Thyroid gland (tissue), 4 donors: Measurements from ENCODE around the gene PIP4K2A. TPM values are rescaled to one million over a fixed set of nuclear protein-coding genes. Genes with fewer than 3 reads are reported as not detected.

Experiments
- DNase-seq, 2 donors: peaks; one replicate each; pipeline ENCODE4 v3.0.0-alpha.2; 2019
- H3K27ac ChIP-seq, 3 donors: fragments of 200-600 bp; sonication (generic); 1 replicate in 2 of 3; 2 replicates in 1 of 3; pipeline ENCODE4 v1.5.1; 2016 to 2019; ENCODE audit warnings: mild to moderate bottlenecking in 1 of 3, moderate library complexity in 1 of 3
- H3K27me3 ChIP-seq: fragments of 200-600 bp; sonication (generic); one replicate; pipeline ENCODE4 v1.5.1; 2019
- H3K36me3 ChIP-seq, 2 donors: fragments of 200-600 bp; sonication (generic); one replicate each; pipeline ENCODE4 v1.5.1; 2016 to 2019
- H3K4me1 ChIP-seq, 2 donors: fragments of 200-600 bp; sonication (generic); one replicate each; pipeline ENCODE4 v1.5.1; 2017 to 2019
- H3K4me3 ChIP-seq, 3 donors: fragments of 200-600 bp; sonication (generic); replicated peaks in 1 of 3; 1 replicate in 2 of 3; 2 replicates in 1 of 3; pipeline ENCODE4 v1.5.1; 2016; ENCODE audit warnings: mild to moderate bottlenecking in 1 of 3
- H3K9me3 ChIP-seq: fragments of 200-600 bp; sonication (generic); one replicate; pipeline ENCODE4 v1.5.1; 2017
- POLR2A ChIP-seq, 2 donors: fragments of 450-650 bp; IDR thresholded peaks; one replicate each; pipeline ENCODE4 v1.6.1; 2017; ENCODE audit warnings: antibody characterized with exemption in 2 of 2, mild to moderate bottlenecking in 2 of 2, moderate library complexity in 1 of 2
- WGBS, 2 donors: methylation state at CpG; one replicate each; pipeline ENCODE4 v1.1.5; 2017; 5-methylcytosine and 5-hydroxymethylcytosine counted together
- intact Hi-C: fragments of 100-400 bp; cut with DNase I; formaldehyde crosslinking; loops from one replicate; pipeline ENCODE4 v1.15.1; 2023
- total RNA-seq, 4 donors: library from RNA; depleted of rRNA; stranded (reverse); fragments of >200 nt; gene quantifications; one replicate each; pipeline ENCODE4 v1.2.3, GENCODE V29; 2016
- TF ChIP-seq, protein P1 (sequence below), 6 experiments: fragments of 200-600 bp in 3 of 6; fragments of 450-650 bp in 3 of 6; sonication (generic) in 3 of 6; IDR thresholded peaks; one replicate each; pipeline ENCODE4 v1.5.1; 2016 to 2019; ENCODE audit warnings: antibody characterized with exemption in 6 of 6, mild to moderate bottlenecking in 2 of 6, inconsistent platforms in 1 of 6, moderate library complexity in 1 of 6

Gene PIP4K2A
- 10 to 100 TPM; 16.5 to 23.2 (median 19.3) TPM for total RNA-seq

DNA sequence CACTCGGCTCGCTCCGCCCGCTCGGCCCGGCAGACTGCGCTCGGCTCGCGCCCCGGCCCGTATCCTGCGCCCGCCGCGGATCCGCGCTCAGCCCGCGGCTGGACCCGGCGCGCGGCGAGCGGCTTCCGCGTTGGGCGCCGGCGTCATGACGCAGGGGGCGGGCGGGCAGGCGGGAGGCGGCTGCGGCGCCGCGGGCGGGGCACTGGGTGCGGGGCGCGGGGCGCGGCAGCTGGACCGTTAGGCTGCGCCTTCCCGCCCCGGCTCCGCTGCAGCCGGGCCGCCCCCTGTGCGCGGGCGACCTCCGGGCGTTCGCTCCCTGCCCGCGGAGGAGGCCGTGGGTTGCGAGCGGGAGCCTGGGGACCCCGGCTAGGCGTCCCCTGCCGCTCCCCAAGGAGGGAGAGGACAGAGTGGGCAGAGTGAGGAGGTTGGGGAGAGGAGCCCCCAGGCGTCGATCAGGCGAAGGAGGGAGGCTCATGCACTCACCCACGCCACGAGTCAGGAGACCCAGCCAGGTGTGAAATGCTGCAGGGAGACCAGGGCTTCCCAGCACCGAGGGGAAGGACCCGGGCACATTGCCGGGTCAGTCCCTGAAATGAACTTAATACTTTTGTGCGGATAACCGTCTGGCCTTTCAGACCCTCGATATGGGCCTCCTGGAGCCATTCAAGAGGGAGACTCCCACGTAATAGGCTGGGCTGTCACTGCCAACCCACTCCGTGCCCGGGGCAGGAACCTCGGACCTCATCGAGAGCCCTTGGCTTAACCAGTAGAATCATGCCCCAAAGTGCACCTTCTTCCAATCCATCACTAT lies at the start of gene PIP4K2A:
PIP4K2A (minus strand) TSS at position 100 of the 811 bp plus-strand sequence. CDS start 252 bp downstream, outside the sequence.
- no peaks in the 10 kb centered on the region for H3K9me3 ChIP-seq
- no peaks in the 10 kb centered on the region for H3K27me3 ChIP-seq
- intact Hi-C loops, result no loop called here
- H3K36me3 ChIP-seq, result no peaks in the 10 kb centered on the region
- peak within 1 kb of the TSS; percentile 25 to 78 (median 72) for H3K27ac ChIP-seq
- TF ChIP-seq, protein P1, sequence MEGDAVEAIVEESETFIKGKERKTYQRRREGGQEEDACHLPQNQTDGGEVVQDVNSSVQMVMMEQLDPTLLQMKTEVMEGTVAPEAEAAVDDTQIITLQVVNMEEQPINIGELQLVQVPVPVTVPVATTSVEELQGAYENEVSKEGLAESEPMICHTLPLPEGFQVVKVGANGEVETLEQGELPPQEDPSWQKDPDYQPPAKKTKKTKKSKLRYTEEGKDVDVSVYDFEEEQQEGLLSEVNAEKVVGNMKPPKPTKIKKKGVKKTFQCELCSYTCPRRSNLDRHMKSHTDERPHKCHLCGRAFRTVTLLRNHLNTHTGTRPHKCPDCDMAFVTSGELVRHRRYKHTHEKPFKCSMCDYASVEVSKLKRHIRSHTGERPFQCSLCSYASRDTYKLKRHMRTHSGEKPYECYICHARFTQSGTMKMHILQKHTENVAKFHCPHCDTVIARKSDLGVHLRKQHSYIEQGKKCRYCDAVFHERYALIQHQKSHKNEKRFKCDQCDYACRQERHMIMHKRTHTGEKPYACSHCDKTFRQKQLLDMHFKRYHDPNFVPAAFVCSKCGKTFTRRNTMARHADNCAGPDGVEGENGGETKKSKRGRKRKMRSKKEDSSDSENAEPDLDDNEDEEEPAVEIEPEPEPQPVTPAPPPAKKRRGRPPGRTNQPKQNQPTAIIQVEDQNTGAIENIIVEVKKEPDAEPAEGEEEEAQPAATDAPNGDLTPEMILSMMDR (IDR thresholded peaks at IDR 0.05), result no peak
- peak in 1 of 2 donors; percentile 82 for TF ChIP-seq POLR2A (IDR thresholded peaks at IDR 0.05)
- H3K4me1 ChIP-seq, result peaks cover 27 to 33% of the 10 kb centered on the region in 2 donors
- peak within 1 kb of the TSS; percentile 77 to 97 (median 95) for H3K4me3 ChIP-seq
- WGBS, 2 donors, result 18 to 47% methylated on average over 16 to 32 of the region's 83 CpGs
- DNase-seq, result peak; percentile 65 to 75

DNA sequence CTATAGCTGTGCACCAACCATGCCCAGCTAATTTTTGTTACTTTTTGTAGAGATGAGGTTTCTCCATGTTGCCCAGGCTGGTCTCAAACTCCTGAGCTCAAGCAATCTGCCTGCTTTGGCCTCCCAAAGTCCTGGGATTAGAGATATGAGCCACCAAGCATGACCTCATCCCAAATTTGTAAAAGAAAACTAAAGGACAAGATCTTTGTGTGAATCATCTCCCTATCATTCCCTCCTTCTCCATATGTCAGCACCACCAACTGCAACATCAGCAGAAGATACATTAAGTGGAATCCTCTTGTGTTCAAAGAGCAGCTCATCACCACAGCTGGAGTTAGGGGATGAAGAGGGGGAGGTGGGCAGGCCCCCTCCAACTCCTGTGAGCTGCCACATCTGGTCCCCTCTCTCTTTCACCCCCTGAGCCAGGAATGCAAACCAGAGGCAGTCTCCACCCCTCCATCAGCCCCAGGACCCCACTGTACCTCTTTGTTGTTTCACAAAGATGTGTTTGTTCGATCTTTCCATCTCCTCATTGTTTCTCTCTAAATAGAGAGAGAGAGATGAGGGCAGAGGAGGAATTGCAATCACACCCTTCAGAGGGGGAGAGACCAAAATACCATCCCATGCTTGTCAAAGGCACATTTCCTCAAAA lies 47.3 kb upstream of the PIP4K2A start:
- Histone ChIP-seq H3K27ac (no peak overlapping the region), H3K27me3 (no peaks in the 10 kb centered on the region), H3K4me1 (no peaks in the 10 kb centered on the region), H3K9me3 (no peaks in the 10 kb centered on the region), H3K36me3 (no peaks in the 10 kb centered on the region), H3K4me3 (no peak overlapping the region)
- no peak for DNase-seq
- no peak for TF ChIP-seq POLR2A (IDR thresholded peaks at IDR 0.05)
- TF ChIP-seq, protein P1 (IDR thresholded peaks at IDR 0.05), result no peak
- intact Hi-C loops, result no loop called here
- 94 to 95% methylated on average over 1 of the region's 1 CpG for WGBS, 2 donors

DNA sequence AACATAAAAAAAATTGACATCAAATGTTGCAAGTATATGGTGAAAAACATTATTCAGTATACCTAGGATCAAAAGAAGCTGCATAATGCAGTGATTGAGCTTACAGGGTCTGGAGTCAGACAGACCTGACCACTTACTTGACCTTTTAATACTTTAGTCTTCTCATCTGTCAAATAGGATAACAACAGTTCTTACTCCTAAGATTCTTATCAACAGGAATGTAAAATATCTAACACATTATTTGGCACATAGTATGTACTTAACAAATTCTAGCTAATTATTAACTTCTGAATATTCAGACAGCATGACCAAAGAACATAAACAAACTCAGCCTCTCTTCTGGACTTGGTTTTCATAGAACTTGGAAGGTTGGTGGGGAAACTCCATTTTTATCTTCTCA lies 45.6 kb upstream of the PIP4K2A start:
- intact Hi-C loops, result no loop called here
- no peak overlapping the region for H3K27ac ChIP-seq
- no peaks in the 10 kb centered on the region for H3K36me3 ChIP-seq
- no peak for DNase-seq
- no peak overlapping the region for H3K4me3 ChIP-seq
- no peaks in the 10 kb centered on the region for H3K4me1 ChIP-seq
- TF ChIP-seq, protein P1 (IDR thresholded peaks at IDR 0.05), result no peak
- TF ChIP-seq POLR2A (IDR thresholded peaks at IDR 0.05), result no peak
- no peaks in the 10 kb centered on the region for H3K9me3 ChIP-seq
- no peaks in the 10 kb centered on the region for H3K27me3 ChIP-seq

DNA sequence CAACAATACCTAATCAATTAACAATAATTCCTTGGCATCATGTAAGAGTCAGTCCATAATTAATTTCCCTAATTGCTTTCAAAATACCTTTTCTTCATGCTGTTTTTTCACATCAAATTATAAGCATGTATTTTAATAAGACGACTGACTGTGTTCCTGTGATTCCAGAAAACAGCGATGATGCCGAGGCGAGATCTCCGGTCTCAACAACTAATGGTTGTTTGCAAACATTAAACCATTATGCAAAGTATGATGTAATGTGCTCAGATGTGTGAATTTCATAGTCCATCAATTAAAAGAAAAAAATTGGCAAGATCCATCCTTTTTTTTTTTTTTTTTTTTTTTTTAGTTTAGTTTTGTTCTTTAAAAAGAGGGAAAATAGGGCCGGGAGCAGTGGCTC lies 44.5 kb upstream of the PIP4K2A start:
- WGBS, 2 donors, result 95 to 96% methylated on average over 6 of the region's 6 CpGs
- Histone ChIP-seq H3K4me3 (no peak overlapping the region), H3K27me3 (no peaks in the 10 kb centered on the region), H3K27ac (no peak overlapping the region), H3K9me3 (no peaks in the 10 kb centered on the region), H3K4me1 (no peaks in the 10 kb centered on the region), H3K36me3 (no peaks in the 10 kb centered on the region)
- no peak for TF ChIP-seq POLR2A (IDR thresholded peaks at IDR 0.05)
- TF ChIP-seq, protein P1 (IDR thresholded peaks at IDR 0.05), result no peak
- intact Hi-C loops, result no loop called here
- no peak for DNase-seq

DNA sequence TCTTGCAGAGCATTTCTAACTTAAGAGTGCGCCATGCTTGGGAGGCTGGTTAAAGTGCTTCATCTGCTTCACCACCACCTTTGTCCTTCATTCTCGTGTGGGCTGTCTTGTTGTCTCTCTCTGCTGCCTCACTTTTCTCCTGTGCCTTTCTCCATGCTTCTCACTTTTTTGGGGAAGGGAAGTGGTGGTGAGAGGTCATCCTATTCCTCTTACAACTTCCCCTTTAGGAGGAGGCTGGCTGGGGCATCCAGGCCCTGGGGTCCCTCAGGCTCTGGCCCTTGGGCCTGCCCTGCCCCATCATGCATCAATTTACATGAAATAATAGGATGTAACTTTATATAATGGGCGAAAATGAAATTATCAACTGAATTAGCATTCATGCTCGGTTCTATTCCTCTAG lies 39.9 kb upstream of the PIP4K2A start:
- H3K4me3 ChIP-seq, result no peak overlapping the region
- H3K27ac ChIP-seq, result no peak overlapping the region
- H3K27me3 ChIP-seq, result no peaks in the 10 kb centered on the region
- DNase-seq, result no peak
- TF ChIP-seq, protein P1 (IDR thresholded peaks at IDR 0.05), result no peak
- TF ChIP-seq POLR2A (IDR thresholded peaks at IDR 0.05), result no peak
- WGBS, 2 donors, result 85 to 94% methylated on average over 4 of the region's 4 CpGs
- intact Hi-C loops, result no loop called here
- H3K4me1 ChIP-seq, result no peaks in the 10 kb centered on the region
- no peaks in the 10 kb centered on the region for H3K9me3 ChIP-seq
- H3K36me3 ChIP-seq, result no peaks in the 10 kb centered on the region
